ENCODE data around the gene RRP36. TPM values are rescaled to one million over a fixed set of nuclear protein-coding genes. Genes with fewer than 3 reads are reported as not detected.

RRP36 gene
- total and polyA plus RNA-seq, 9 of the 15 experiments (the other 6 are each of a cell fraction or from before 2014, with no cell fraction given) = 27.6 to 150 (median 114) TPM

- TF ChIP-seq ZNF311 (CRISPR knock-in tag; IDR thresholded peaks at IDR 0.05) (no peak), ZNF766 (CRISPR knock-in tag; conservative IDR thresholded peaks at IDR 0.05) (no peak), GMEB1 (CRISPR knock-in tag; IDR thresholded peaks at IDR 0.05) (no peak), RBBP5 (IDR thresholded peaks at IDR 0.05; ENCODE audit: borderline replicate concordance, insufficient read depth, low read length, poor library complexity, severe bottlenecking) (peak; percentile 6), HDAC1 (IDR thresholded peaks at IDR 0.05) (0 out of 4 replicates have a peak, but pooled peaks of 1 of the 2 experiments have one; percentile 56), RB1 (IDR thresholded peaks at IDR 0.05; ENCODE audit: low read depth) (0 out of 2 replicates have a peak, but pooled peaks have one; percentile 13), PHF21A (IDR thresholded peaks at IDR 0.05; ENCODE audit: borderline replicate concordance, low read depth) (peak; percentile 25; the same call in 1 of the 2 replicates), ZFP36 (IDR thresholded peaks at IDR 0.05; ENCODE audit: low read depth, low read length, partially characterized antibody) (peak; percentile 63), NFIC (IDR thresholded peaks at IDR 0.05) (no peak), MTA3 (IDR thresholded peaks at IDR 0.05; ENCODE audit: borderline replicate concordance) (no peak), CHD2 (IDR thresholded peaks at IDR 0.05; ENCODE audit: low read depth, low read length) (no peak), ZBTB7A (IDR thresholded peaks at IDR 0.05; ENCODE audit: borderline replicate concordance, control insufficient read depth, low read depth, low read length) (0 out of 2 replicates have a peak, but pooled peaks have one; percentile 11), E2F3 (CRISPR knock-in tag; IDR thresholded peaks at IDR 0.05) (no peak), STAG1 (CRISPR knock-in tag; IDR thresholded peaks at IDR 0.05; ENCODE audit: borderline replicate concordance) (no peak), ZSCAN29 (IDR thresholded peaks at IDR 0.05) (no peak), ZNF518B (CRISPR knock-in tag; IDR thresholded peaks at IDR 0.05) (no peak), SAFB2 (IDR thresholded peaks at IDR 0.05; ENCODE audit: borderline replicate concordance, low read depth, low read length, severe bottlenecking) (no peak), SETDB1 (IDR thresholded peaks at IDR 0.05; ENCODE audit: low read length) (no peak), NFIX (CRISPR knock-in tag; IDR thresholded peaks at IDR 0.05; ENCODE audit: low read depth) (no peak), ZNF696 (CRISPR knock-in tag; conservative IDR thresholded peaks at IDR 0.05) (no peak), NFE2 (IDR thresholded peaks at IDR 0.05; ENCODE audit: low read depth) (no peak), ETS2 (tag; IDR thresholded peaks at IDR 0.05; ENCODE audit: borderline replicate concordance, poor library complexity, severe bottlenecking) (no peak), ZNF212 (CRISPR knock-in tag; IDR thresholded peaks at IDR 0.05) (no peak), CBFB (CRISPR knock-in tag; IDR thresholded peaks at IDR 0.05) (no peak)
- TF ChIP-seq, protein P1, sequence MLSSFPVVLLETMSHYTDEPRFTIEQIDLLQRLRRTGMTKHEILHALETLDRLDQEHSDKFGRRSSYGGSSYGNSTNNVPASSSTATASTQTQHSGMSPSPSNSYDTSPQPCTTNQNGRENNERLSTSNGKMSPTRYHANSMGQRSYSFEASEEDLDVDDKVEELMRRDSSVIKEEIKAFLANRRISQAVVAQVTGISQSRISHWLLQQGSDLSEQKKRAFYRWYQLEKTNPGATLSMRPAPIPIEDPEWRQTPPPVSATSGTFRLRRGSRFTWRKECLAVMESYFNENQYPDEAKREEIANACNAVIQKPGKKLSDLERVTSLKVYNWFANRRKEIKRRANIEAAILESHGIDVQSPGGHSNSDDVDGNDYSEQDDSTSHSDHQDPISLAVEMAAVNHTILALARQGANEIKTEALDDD (IDR thresholded peaks at IDR 0.05) = no peak
Observed at GRCh38 chr6:42984924-42985475, 36.4 kb upstream of the RRP36 start (continued).

All from K562 (cell line).